Measurements from ENCODE around the gene KDM4B.

The KDM4B gene

GRCh38 chr19:5118026-5118425, 149.1 kb downstream of the KDM4B start:
- POLR2A ChIA-PET: no interaction called here
- H3K4me3 ChIP-seq (ENCODE audit: low read depth, low read length): no peak overlapping the region
- TF ChIP-seq CTCF (IDR thresholded peaks at IDR 0.05; ENCODE audit: insufficient read depth, low read length, missing control alignments): no peak
- DNase-seq (ENCODE audit: low read depth, low spot score): no peak
- CTCF ChIA-PET: no interaction called here

DNA sequence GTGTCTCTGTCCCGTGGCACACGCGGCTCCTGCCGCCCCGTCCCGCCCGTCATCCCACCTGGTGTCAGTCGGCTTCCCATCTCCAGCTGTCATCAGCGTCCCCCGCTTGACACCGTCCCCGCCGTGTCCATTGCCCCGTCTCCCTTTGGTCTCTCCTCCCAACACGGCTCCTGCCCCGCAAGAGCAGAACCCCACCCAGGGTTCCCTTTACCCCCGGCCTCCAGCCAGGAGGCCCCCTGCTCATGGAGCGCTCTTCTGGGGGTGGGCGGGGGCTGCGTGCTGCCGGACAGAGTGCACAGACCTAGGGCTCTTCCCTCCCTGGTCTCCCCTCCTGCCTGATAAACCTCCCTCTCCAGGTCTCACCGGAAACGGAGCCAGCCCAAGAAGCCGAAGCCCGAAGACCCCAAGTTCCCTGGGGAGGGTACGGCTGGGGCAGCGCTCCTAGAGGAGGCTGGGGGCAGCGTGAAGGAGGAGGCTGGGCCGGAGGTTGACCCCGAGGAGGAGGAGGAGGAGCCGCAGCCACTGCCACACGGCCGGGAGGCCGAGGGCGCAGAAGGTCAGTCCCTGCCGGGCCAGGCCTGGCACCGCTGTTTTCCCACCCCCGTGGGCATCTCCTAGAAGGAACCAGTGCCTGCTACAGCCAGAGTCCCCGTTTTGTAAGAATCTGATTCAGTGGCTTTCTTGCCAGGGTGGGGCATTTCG, 150.5 kb downstream of the KDM4B start:
- POLR2A ChIA-PET: no interaction called here
- CTCF ChIA-PET: no interaction called here
- TF ChIP-seq CTCF (IDR thresholded peaks at IDR 0.05; ENCODE audit: insufficient read depth, low read length, missing control alignments): no peak

GRCh38 chr19:5120321-5120720, 151.4 kb downstream of the KDM4B start:
- DNase-seq (ENCODE audit: low read depth, low spot score): no peak
- CTCF ChIA-PET: no interaction called here
- no peak overlapping the region for H3K4me3 ChIP-seq (ENCODE audit: low read depth, low read length)
- POLR2A ChIA-PET: no interaction called here
- no peak for TF ChIP-seq CTCF (IDR thresholded peaks at IDR 0.05; ENCODE audit: insufficient read depth, low read length, missing control alignments)

More for the DNA sequence above, 150.5 kb downstream of the KDM4B start:
- no peak for DNase-seq (ENCODE audit: low read depth, low spot score)
- H3K4me3 ChIP-seq (ENCODE audit: low read depth, low read length): no peak overlapping the region

- ChIA-PET CTCF (no interaction called here), POLR2A (no interaction called here)
- no peak for DNase-seq (ENCODE audit: low read depth, low spot score)
- H3K4me3 ChIP-seq (ENCODE audit: low read depth, low read length): no peak overlapping the region
- no peak for TF ChIP-seq CTCF (IDR thresholded peaks at IDR 0.05; ENCODE audit: insufficient read depth, low read length, missing control alignments)
These were observed 151.9 kb downstream of the KDM4B start for GRCh38 chr19:5120833-5121232.

DNA sequence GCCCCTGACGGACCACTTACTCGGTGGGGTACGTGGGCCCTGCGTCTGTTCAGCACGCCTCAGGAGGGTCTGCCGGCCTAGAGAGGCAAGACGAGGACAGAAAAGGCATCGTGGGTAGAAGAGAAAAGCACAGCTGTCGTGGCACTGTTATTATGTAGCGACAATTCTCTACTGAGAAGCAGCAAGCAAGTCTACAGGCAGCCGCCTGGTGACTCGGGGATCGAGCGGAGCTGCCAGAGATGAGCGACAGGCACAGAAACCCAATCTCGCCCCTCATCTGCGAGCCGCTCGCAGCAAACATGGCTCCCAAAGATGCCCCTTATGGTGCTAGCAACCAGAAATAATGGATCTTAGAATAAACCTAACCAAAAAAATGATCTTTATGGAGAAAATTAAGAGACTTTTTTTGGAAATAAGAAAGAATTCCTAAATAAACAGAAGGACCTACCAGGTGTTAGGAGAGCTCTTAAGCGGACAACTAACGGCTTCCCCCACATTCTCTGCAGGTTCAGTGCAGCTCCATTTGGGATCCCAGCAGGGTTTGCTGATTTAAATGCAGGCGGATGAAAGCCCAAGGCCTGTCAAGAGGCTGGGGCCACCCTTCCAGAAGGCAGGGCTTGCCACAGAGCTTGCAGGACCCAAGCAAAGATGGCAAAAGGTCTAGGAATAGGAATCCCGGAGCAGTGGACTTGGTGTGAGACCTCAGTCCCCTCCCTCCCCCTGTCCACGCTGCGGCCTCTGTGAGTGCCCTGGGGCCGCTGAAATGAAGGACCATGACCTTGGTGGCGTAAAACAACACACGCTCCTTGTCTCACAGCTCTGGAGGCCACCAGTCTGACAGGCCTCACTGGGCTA, 152.6 kb downstream of the KDM4B start:
- CTCF ChIA-PET: no interaction called here

More for the DNA sequence above, 152.6 kb downstream of the KDM4B start:
- POLR2A ChIA-PET: no interaction called here
- no peak for DNase-seq (ENCODE audit: low read depth, low spot score)
- no peak overlapping the region for H3K4me3 ChIP-seq (ENCODE audit: low read depth, low read length)
- TF ChIP-seq CTCF (IDR thresholded peaks at IDR 0.05; ENCODE audit: insufficient read depth, low read length, missing control alignments): no peak

Measured in AG04449 (cell line).